Measurements from ENCODE around the gene RUVBL1.

DNA sequence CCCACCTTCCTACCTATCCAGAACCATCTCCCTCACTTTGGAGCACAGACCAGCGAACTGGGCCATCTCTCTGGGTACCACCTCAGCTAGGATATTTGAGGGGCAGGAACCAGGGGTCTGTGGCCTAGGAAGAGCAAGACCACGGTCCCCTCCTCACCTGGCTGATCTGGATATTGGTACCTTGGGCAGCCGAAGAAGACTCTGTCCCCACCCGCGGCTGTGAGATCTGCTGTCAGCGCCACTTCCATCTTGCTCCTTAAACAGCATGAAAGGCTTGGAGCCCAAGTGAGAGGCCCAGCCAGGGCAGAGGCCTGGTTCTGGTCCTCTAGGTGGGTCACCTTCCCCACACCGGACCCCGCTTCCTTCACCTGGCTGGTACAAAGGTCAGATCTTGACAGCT is 44.7 kb downstream of the RUVBL1 start:
- TF ChIP-seq, protein P1, sequence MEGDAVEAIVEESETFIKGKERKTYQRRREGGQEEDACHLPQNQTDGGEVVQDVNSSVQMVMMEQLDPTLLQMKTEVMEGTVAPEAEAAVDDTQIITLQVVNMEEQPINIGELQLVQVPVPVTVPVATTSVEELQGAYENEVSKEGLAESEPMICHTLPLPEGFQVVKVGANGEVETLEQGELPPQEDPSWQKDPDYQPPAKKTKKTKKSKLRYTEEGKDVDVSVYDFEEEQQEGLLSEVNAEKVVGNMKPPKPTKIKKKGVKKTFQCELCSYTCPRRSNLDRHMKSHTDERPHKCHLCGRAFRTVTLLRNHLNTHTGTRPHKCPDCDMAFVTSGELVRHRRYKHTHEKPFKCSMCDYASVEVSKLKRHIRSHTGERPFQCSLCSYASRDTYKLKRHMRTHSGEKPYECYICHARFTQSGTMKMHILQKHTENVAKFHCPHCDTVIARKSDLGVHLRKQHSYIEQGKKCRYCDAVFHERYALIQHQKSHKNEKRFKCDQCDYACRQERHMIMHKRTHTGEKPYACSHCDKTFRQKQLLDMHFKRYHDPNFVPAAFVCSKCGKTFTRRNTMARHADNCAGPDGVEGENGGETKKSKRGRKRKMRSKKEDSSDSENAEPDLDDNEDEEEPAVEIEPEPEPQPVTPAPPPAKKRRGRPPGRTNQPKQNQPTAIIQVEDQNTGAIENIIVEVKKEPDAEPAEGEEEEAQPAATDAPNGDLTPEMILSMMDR (optimal IDR thresholded peaks at IDR 0.05 in 1 of 3, IDR thresholded peaks at IDR 0.05 in 1 of 3, conservative IDR thresholded peaks at IDR 0.05 in 1 of 3; ENCODE audit: extremely low read depth in 1 of 3, insufficient read depth in 2 of 3, low read length in 3 of 3), result no peak
- TF ChIP-seq EZH2 (IDR thresholded peaks at IDR 0.05; ENCODE audit: low read length), result no peak
